K562 (cell line): ENCODE results near the gene COQ8B. TPM values are rescaled to one million over a fixed set of nuclear protein-coding genes. Genes with fewer than 3 reads are reported as not detected.
A peak's percentile ranks its signal among the peaks of the same experiment; 100 is the strongest.

Experiments used
- BDP1 ChIP-seq: IDR thresholded peaks from 3 replicates; pipeline ENCODE4 v1.6.1; 2011; ENCODE audit not compliant: insufficient read length, insufficient read depth
- CEBPG ChIP-seq, 3 experiments: fragments of 200-800 bp in 1 of 3; sonication (Bioruptor generic) in 1 of 3; sonication (generic) in 1 of 3; formaldehyde crosslinking in 1 of 3; IDR thresholded peaks in 2 of 3; conservative IDR thresholded peaks in 1 of 3; 2 replicates each; pipeline versions ENCODE4 v1.6.1 to v1.8.0; 2016 to 2022; ENCODE audit warnings: missing compliant biosample characterization in 2 of 3, missing genetic modification characterization in 2 of 3, mild to moderate bottlenecking in 1 of 3, missing genetic modification reagents in 1 of 3
- CHAMP1 ChIP-seq: fragments of 450-650 bp; IDR thresholded peaks from 2 replicates; pipeline ENCODE4 v1.6.1; 2016; ENCODE audit warnings: mild to moderate bottlenecking
- CTCFL ChIP-seq: IDR thresholded peaks from 2 replicates; pipeline ENCODE4 v1.6.1; 2011; ENCODE audit warnings: borderline replicate concordance, low read depth, mild to moderate bottlenecking, moderate library complexity, low read length; ENCODE audit not compliant: insufficient read depth, poor library complexity, severe bottlenecking
- E2F3 ChIP-seq: fragments of 250-450 bp; sonication (Bioruptor Pico); IDR thresholded peaks from 2 replicates; pipeline ENCODE4 v1.4.0; 2020; ENCODE audit warnings: mild to moderate bottlenecking
- GABPB2 ChIP-seq: fragments of 250-450 bp; sonication (Bioruptor Pico); conservative IDR thresholded peaks from 2 replicates; pipeline ENCODE4 v1.5.1; 2021; ENCODE audit warnings: mild to moderate bottlenecking
- HDGF ChIP-seq: fragments of 450-650 bp; IDR thresholded peaks from 2 replicates; pipeline ENCODE4 v1.6.1; 2016
- KLF13 ChIP-seq: fragments of 450-650 bp; IDR thresholded peaks from 2 replicates; pipeline ENCODE4 v1.6.1; 2016; ENCODE audit warnings: missing genetic modification characterization, low read depth, mild to moderate bottlenecking, missing compliant biosample characterization, moderate library complexity, borderline replicate concordance
- MAFG ChIP-seq: fragments of 450-650 bp; conservative IDR thresholded peaks from 2 replicates; pipeline ENCODE4 v1.6.1; 2016; ENCODE audit warnings: missing genetic modification characterization, missing compliant biosample characterization
- NFE2L1 ChIP-seq: fragments of 450-650 bp; IDR thresholded peaks from 2 replicates; pipeline ENCODE4 v1.6.1; 2016; ENCODE audit warnings: missing genetic modification characterization, low read depth, mild to moderate bottlenecking, missing compliant biosample characterization, moderate library complexity, borderline replicate concordance
- NR2C1 ChIP-seq, 2 experiments: fragments of 450-650 bp; IDR thresholded peaks; 2 replicates each; pipeline ENCODE4 v1.6.1; 2017; ENCODE audit warnings: mild to moderate bottlenecking in 2 of 2, antibody characterized with exemption in 1 of 2, inconsistent platforms in 1 of 2, missing compliant biosample characterization in 1 of 2, missing genetic modification characterization in 1 of 2
- NR3C1 ChIP-seq: sonication (generic); formaldehyde crosslinking; IDR thresholded peaks from 2 replicates; pipeline ENCODE4 v1.8.1; 2022; ENCODE audit warnings: missing genetic modification reagents
- PTRF ChIP-seq: fragments of 450-650 bp; IDR thresholded peaks from 2 replicates; pipeline ENCODE4 v1.6.1; 2016; ENCODE audit warnings: mild to moderate bottlenecking, missing genetic modification characterization, missing compliant biosample characterization
- RBFOX2 ChIP-seq: fragments of 200-400 bp; formaldehyde crosslinking; IDR thresholded peaks from 2 replicates; pipeline ENCODE4 v1.6.1; 2017; ENCODE audit warnings: low read depth, mild to moderate bottlenecking, low read length, moderate library complexity
- SRSF3 ChIP-seq: fragments of 200-400 bp; formaldehyde crosslinking; IDR thresholded peaks from 2 replicates; pipeline ENCODE4 v1.6.1; 2016; ENCODE audit warnings: mild to moderate bottlenecking, low read length, moderate library complexity; ENCODE audit not compliant: insufficient read depth
- STAT5A ChIP-seq: IDR thresholded peaks from 2 replicates; pipeline ENCODE4 v1.6.1; 2012; ENCODE audit warnings: low read length, inconsistent platforms, borderline replicate concordance
- ZNF133 ChIP-seq: fragments of 250-450 bp; sonication (Bioruptor Pico); IDR thresholded peaks from 2 replicates; pipeline ENCODE4 v1.4.0; 2020; ENCODE audit warnings: mild to moderate bottlenecking
- ZNF253 ChIP-seq: fragments of 250-450 bp; sonication (Bioruptor Pico); conservative IDR thresholded peaks from 2 replicates; pipeline ENCODE4 v1.6.1; 2021; ENCODE audit warnings: mild to moderate bottlenecking
- ZNF3 ChIP-seq: fragments of 250-450 bp; sonication (Bioruptor Pico); IDR thresholded peaks from 2 replicates; pipeline ENCODE4 v1.5.0; 2021; ENCODE audit warnings: mild to moderate bottlenecking, moderate library complexity
- ZNF431 ChIP-seq: sonication (generic); formaldehyde crosslinking; IDR thresholded peaks from 2 replicates; pipeline ENCODE4 v1.8.0; 2022; ENCODE audit warnings: mild to moderate bottlenecking, missing genetic modification reagents
- polyA plus RNA-seq, 8 experiments: library from polyadenylated mRNA; depleted of rRNA in 4 of 8; stranded (reverse) in 5 of 8; unstranded in 3 of 8; fragments of >200 nt; fragmentation: Nextera tagmentation in 2 of 8; fragmentation: Illumina TruSeq in 1 of 8; extraction: Ambion mirVana in 2 of 8; extraction: Trizol in 1 of 8; gene quantifications; 2 replicates each; pipeline versions ENCODE4 v1.2.1 to v1.2.3, GENCODE V29; 2011 to 2014; ENCODE audit warnings: inconsistent platforms in 1 of 8, missing spikeins in 1 of 8
- total RNA-seq, 7 experiments: library from RNA; depleted of rRNA in 6 of 7; stranded (reverse); fragments of >200 nt in 6 of 7; fragmentation: Illumina TruSeq in 2 of 7; extraction: Trizol in 2 of 7; gene quantifications; 2 replicates each; pipeline versions ENCODE4 v1.2.1 to v1.2.3, GENCODE V29; 2011 to 2021; ENCODE audit warnings: low replicate concordance in 1 of 7
- TF ChIP-seq, protein P1 (sequence below), 2 experiments: fragments of 450-650 bp in 1 of 2; sonication (generic) in 1 of 2; formaldehyde crosslinking; conservative IDR thresholded peaks; 2 replicates each; pipeline versions ENCODE4 v1.4.0 to v1.8.1; 2020 to 2022; ENCODE audit warnings: mild to moderate bottlenecking in 1 of 2, missing genetic modification reagents in 1 of 2
- TF ChIP-seq, protein P2 (sequence below): sonication (generic); formaldehyde crosslinking; IDR thresholded peaks from 2 replicates; pipeline ENCODE4 v1.8.0; 2023; ENCODE audit warnings: mild to moderate bottlenecking, missing genetic modification reagents

The COQ8B gene
- total and polyA plus RNA-seq, 9 of the 15 experiments (the other 6 are each of a cell fraction or from before 2014, with no cell fraction given), result 0.41 to 32.3 (median 12.9) TPM

DNA sequence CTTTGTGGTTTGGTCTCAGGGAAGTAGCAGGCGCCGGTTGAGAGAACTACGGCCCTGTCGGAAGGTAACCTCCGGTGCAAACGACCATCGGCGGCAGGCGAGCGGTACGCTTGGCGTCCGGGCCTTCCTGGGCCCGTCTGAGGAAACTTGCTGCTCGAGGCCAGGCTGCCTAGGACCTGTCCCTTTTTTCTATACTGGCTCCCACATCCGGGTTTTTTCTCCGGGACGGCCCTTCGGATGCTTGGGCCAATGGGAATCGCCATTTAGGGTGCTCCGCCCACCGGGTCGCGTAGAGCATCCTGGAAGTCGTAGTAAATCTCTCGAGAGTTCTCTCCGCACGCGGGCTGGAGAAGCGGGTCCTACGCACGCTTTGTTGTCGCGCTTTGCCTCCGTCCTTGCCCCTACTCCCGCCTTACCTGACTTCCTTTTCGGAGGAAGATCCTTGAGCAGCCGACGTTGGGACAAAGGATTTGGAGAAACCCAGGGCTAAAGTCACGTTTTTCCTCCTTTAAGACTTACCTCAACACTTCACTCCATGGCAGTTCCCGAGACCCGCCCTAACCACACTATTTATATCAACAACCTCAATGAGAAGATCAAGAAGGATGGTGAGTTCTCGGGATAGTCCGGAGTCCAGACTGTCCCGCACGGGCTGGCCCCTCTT lies 34.3 kb upstream of the COQ8B start, which contains the start of gene SNRPA (continued):
- TF ChIP-seq CTCFL (no peak), GABPB2 (CRISPR knock-in tag) (no peak), BDP1 (no peak), NFE2L1 (no peak), KLF13 (tag) (no peak), ZNF3 (CRISPR knock-in tag) (no peak), SRSF3 (no peak), ZNF431 (CRISPR knock-in tag) (no peak), PTRF (tag) (no peak), STAT5A (no peak), NR2C1 (IDR thresholded peaks at IDR 0.05) (no peak), NR2C1 (tag; IDR thresholded peaks at IDR 0.05) (no peak; the same call in 1 of the 2 replicates), CEBPG (CRISPR knock-in tag; IDR thresholded peaks at IDR 0.05) (no peak), CEBPG (tag; conservative IDR thresholded peaks at IDR 0.05 in 1 of 2, IDR thresholded peaks at IDR 0.05 in 1 of 2) (no peak), MAFG (tag) (no peak), ZNF133 (CRISPR knock-in tag) (no peak), NR3C1 (CRISPR knock-in tag) (no peak), HDGF (no peak), RBFOX2 (peak; percentile 92), CHAMP1 (no peak), E2F3 (no peak), ZNF253 (CRISPR knock-in tag) (no peak)
- TF ChIP-seq, protein P1, sequence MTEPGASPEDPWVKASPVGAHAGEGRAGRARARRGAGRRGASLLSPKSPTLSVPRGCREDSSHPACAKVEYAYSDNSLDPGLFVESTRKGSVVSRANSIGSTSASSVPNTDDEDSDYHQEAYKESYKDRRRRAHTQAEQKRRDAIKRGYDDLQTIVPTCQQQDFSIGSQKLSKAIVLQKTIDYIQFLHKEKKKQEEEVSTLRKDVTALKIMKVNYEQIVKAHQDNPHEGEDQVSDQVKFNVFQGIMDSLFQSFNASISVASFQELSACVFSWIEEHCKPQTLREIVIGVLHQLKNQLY (CRISPR knock-in tag; conservative IDR thresholded peaks at IDR 0.05), result no peak
- TF ChIP-seq, protein P2, sequence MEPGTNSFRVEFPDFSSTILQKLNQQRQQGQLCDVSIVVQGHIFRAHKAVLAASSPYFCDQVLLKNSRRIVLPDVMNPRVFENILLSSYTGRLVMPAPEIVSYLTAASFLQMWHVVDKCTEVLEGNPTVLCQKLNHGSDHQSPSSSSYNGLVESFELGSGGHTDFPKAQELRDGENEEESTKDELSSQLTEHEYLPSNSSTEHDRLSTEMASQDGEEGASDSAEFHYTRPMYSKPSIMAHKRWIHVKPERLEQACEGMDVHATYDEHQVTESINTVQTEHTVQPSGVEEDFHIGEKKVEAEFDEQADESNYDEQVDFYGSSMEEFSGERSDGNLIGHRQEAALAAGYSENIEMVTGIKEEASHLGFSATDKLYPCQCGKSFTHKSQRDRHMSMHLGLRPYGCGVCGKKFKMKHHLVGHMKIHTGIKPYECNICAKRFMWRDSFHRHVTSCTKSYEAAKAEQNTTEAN (CRISPR knock-in tag), result no peak
